H1 (cell line): Measurements from ENCODE around the gene CCDC78. TPM values are rescaled to one million over a fixed set of nuclear protein-coding genes. Genes with fewer than 3 reads are reported as not detected.

Source experiments
- CTCF ChIA-PET: fragments of 300-600 bp; sonication (Branson Sonifier 250); formaldehyde crosslinking; loops from one replicate; lab custom pipeline; 2021; ENCODE audit not compliant: partially characterized antibody; lab: Charles Lee
- POLR2A ChIA-PET: fragments of 300-600 bp; sonication (Branson Sonifier 250); formaldehyde crosslinking; loops from one replicate; lab custom pipeline; 2021; ENCODE audit warnings: inconsistent platforms; ENCODE audit not compliant: partially characterized antibody; lab: Charles Lee
- DNase-seq, 2 experiments: peaks; one replicate each; pipeline versions ENCODE4 v3.0.0 to v3.0.0-alpha.2; 2010 to 2022; ENCODE audit warnings: low spot score in 2 of 2, low read depth in 1 of 2, mixed read lengths in 1 of 2
- FAIRE-seq: peaks from 2 replicates; lab custom pipeline; 2011; peaks lifted over from hg19 to GRCh38; lab: Jason Lieb, UNC
- H2AFZ ChIP-seq: 2 replicates; pipeline ENCODE4 v1.8.1; 2012; ENCODE audit warnings: low read length, inconsistent platforms
- H2AK5ac ChIP-seq: 2 replicates; pipeline ENCODE4 v1.6.1; 2013; ENCODE audit warnings: low read depth, low read length
- H2BK120ac ChIP-seq: replicated peaks from 2 replicates; pipeline ENCODE3; 2013; ENCODE audit warnings: low read depth, low read length, inconsistent platforms
- H2BK12ac ChIP-seq: 2 replicates; pipeline ENCODE4 v1.6.1; 2013; ENCODE audit warnings: low read depth, low read length
- H2BK15ac ChIP-seq: 2 replicates; pipeline ENCODE4 v1.6.1; 2013; ENCODE audit warnings: low read length
- H2BK20ac ChIP-seq: 2 replicates; pipeline ENCODE4 v1.6.1; 2013; ENCODE audit warnings: low read length
- H2BK5ac ChIP-seq: 2 replicates; pipeline ENCODE4 v1.6.1; 2013; ENCODE audit warnings: low read depth, low read length
- H3K14ac ChIP-seq: 2 replicates; pipeline ENCODE4 v1.6.1; 2013; ENCODE audit warnings: inconsistent platforms; ENCODE audit not compliant: insufficient read length
- H3K18ac ChIP-seq: 2 replicates; pipeline ENCODE4 v1.6.1; 2013; ENCODE audit warnings: low read length; ENCODE audit errors: extremely low read depth
- H3K23ac ChIP-seq: 2 replicates; pipeline ENCODE4 v1.6.1; 2013; ENCODE audit warnings: inconsistent platforms; ENCODE audit not compliant: insufficient read length
- H3K23me2 ChIP-seq: 2 replicates; pipeline ENCODE4 v1.6.1; 2013; ENCODE audit warnings: low read depth, low read length
- H3K27ac ChIP-seq: 2 replicates; pipeline ENCODE4 v1.6.1; 2011; ENCODE audit warnings: low read depth, low read length, inconsistent platforms
- H3K27me3 ChIP-seq, 4 experiments: replicated peaks in 1 of 4; 1 replicate in 1 of 4; 2 replicates in 3 of 4; pipeline versions ENCODE4 v1.6.1 to v1.8.1; 2011 to 2013; ENCODE audit warnings: low read length in 3 of 4, mild to moderate bottlenecking in 3 of 4, inconsistent platforms in 2 of 4, mixed read lengths in 2 of 4, moderate library complexity in 1 of 4; ENCODE audit not compliant: control insufficient read depth in 3 of 4, insufficient read depth in 3 of 4; ENCODE audit errors: extremely low read depth in 1 of 4
- H3K36me3 ChIP-seq, 4 experiments: 2 replicates each; pipeline versions ENCODE4 v1.6.1 to v1.8.1; 2011 to 2013; ENCODE audit warnings: mild to moderate bottlenecking in 4 of 4, low read length in 3 of 4, moderate library complexity in 2 of 4, control low read depth in 1 of 4, inconsistent platforms in 1 of 4; ENCODE audit not compliant: insufficient read depth in 4 of 4, control insufficient read depth in 2 of 4
- H3K4ac ChIP-seq: replicated peaks from 2 replicates; pipeline ENCODE3; 2013; ENCODE audit warnings: low read length, low read depth, mixed read lengths, inconsistent platforms; ENCODE audit not compliant: insufficient read length
- H3K4me1 ChIP-seq, 4 experiments: replicated peaks in 1 of 4; 1 replicate in 1 of 4; 2 replicates in 3 of 4; pipeline versions ENCODE4 v1.6.1 to v1.8.1; 2011 to 2013; ENCODE audit warnings: low read length in 3 of 4, inconsistent platforms in 2 of 4, mixed read lengths in 1 of 4; ENCODE audit not compliant: insufficient read depth in 4 of 4, control insufficient read depth in 3 of 4
- H3K4me2 ChIP-seq, 2 experiments: 2 replicates each; pipeline versions ENCODE4 v1.6.1 to v1.8.1; 2011 to 2013; ENCODE audit warnings: low read depth in 2 of 2, low read length in 2 of 2, control low read depth in 1 of 2, inconsistent platforms in 1 of 2, mild to moderate bottlenecking in 1 of 2; ENCODE audit not compliant: insufficient read depth in 1 of 2
- H3K4me3 ChIP-seq, 4 experiments: fragments of 200-600, 300-600 bp in 1 of 4; sonication (generic), shearing (Covaris generic), sonication (Bioruptor Twin) in 1 of 4; 2 replicates each; pipeline versions ENCODE4 v1.5.1 to v1.8.1; 2011 to 2016; ENCODE audit warnings: low read length in 4 of 4, low read depth in 3 of 4, control low read depth in 2 of 4, inconsistent platforms in 2 of 4, mild to moderate bottlenecking in 2 of 4, mixed read lengths in 1 of 4, moderate library complexity in 1 of 4; ENCODE audit not compliant: insufficient read depth in 2 of 4; ENCODE audit errors: extremely low read depth in 1 of 4
- H3K56ac ChIP-seq: replicated peaks from 2 replicates; pipeline ENCODE3; 2013; ENCODE audit warnings: low read depth, mild to moderate bottlenecking, mixed read lengths, low read length, inconsistent platforms; ENCODE audit not compliant: insufficient read length
- H3K79me1 ChIP-seq: 2 replicates; pipeline ENCODE4 v1.6.1; 2013; ENCODE audit warnings: low read depth, low read length, control low read depth
- H3K79me2 ChIP-seq, 2 experiments: 2 replicates each; pipeline versions ENCODE4 v1.6.1 to v1.8.1; 2012 to 2013; ENCODE audit warnings: low read length in 2 of 2, mild to moderate bottlenecking in 2 of 2, inconsistent platforms in 1 of 2; ENCODE audit not compliant: insufficient read depth in 2 of 2, control insufficient read depth in 1 of 2
- H3K9ac ChIP-seq, 4 experiments: replicated peaks in 1 of 4; 1 replicate in 1 of 4; 2 replicates in 3 of 4; pipeline versions ENCODE4 v1.6.1 to v1.8.1; 2011 to 2013; ENCODE audit warnings: low read depth in 3 of 4, low read length in 3 of 4, control low read depth in 2 of 4, mild to moderate bottlenecking in 2 of 4, moderate library complexity in 2 of 4, inconsistent platforms in 1 of 4; ENCODE audit errors: extremely low read depth in 1 of 4
- H3K9me3 ChIP-seq, 2 experiments: 2 replicates each; pipeline versions ENCODE4 v1.6.1 to v1.8.1; 2012 to 2013; ENCODE audit warnings: mild to moderate bottlenecking in 2 of 2, moderate library complexity in 2 of 2, control low read depth in 1 of 2, inconsistent platforms in 1 of 2, low read depth in 1 of 2, low read length in 1 of 2, mixed read lengths in 1 of 2; ENCODE audit not compliant: insufficient read depth in 2 of 2
- H4K20me1 ChIP-seq, 2 experiments: replicated peaks in 1 of 2; 2 replicates each; pipeline versions ENCODE3 to v1.8.1; 2011 to 2013; ENCODE audit warnings: inconsistent platforms in 2 of 2, low read length in 2 of 2, mild to moderate bottlenecking in 1 of 2; ENCODE audit not compliant: insufficient read depth in 2 of 2, control insufficient read depth in 1 of 2
- H4K5ac ChIP-seq: 2 replicates; pipeline ENCODE4 v1.6.1; 2013; ENCODE audit warnings: low read length, low read depth, mixed read lengths, inconsistent platforms; ENCODE audit not compliant: insufficient read length
- H4K8ac ChIP-seq: 2 replicates; pipeline ENCODE4 v1.8.0; 2013; ENCODE audit warnings: mild to moderate bottlenecking, moderate library complexity, low read length, inconsistent platforms; ENCODE audit not compliant: insufficient read depth; ENCODE audit errors: extremely low read depth
- H4K91ac ChIP-seq: replicated peaks from 2 replicates; pipeline ENCODE3; 2013; ENCODE audit warnings: low read length, mixed read lengths, inconsistent platforms; ENCODE audit not compliant: insufficient read length
- POLR2A ChIP-seq, 2 experiments: IDR thresholded peaks; 1 replicate in 1 of 2; 2 replicates in 1 of 2; pipeline ENCODE4 v1.6.1; 2011; ENCODE audit warnings: low read depth in 2 of 2, low read length in 2 of 2, mild to moderate bottlenecking in 2 of 2; ENCODE audit errors: control extremely low read depth in 1 of 2
- RXRA ChIP-seq: IDR thresholded peaks from 2 replicates; pipeline ENCODE4 v1.6.1; 2011; ENCODE audit warnings: low read depth, mild to moderate bottlenecking, low read length, moderate library complexity; ENCODE audit not compliant: insufficient read depth
- SIRT6 ChIP-seq: IDR thresholded peaks from one replicate; pipeline ENCODE4 v1.7.1; 2012; ENCODE audit warnings: low read length, inconsistent platforms
- SIX5 ChIP-seq: IDR thresholded peaks from 2 replicates; pipeline ENCODE4 v1.6.1; 2011; ENCODE audit warnings: mild to moderate bottlenecking, low read depth, low read length
- WGBS, 2 experiments: shearing (Covaris generic) in 1 of 2; methylation state at CpG; one replicate each; pipeline versions ENCODE4 v1.1.6 to v1.1.7; 2013 to 2015; ENCODE audit warnings: low lambda C conversion rate in 2 of 2, mixed read lengths in 2 of 2, inconsistent platforms in 1 of 2, low coverage in 1 of 2, missing lambda C conversion rate in 1 of 2; ENCODE audit not compliant: insufficient replicate concordance in 2 of 2, insufficient coverage in 1 of 2, insufficient read length in 1 of 2; ENCODE audit errors: extremely low coverage in 1 of 2, missing lambda C conversion rate in 1 of 2; 5-methylcytosine and 5-hydroxymethylcytosine counted together
- polyA plus RNA-seq, 7 experiments: library from polyadenylated mRNA; depleted of rRNA in 3 of 7; stranded (reverse) in 5 of 7; unstranded in 2 of 7; fragments of >200 nt in 5 of 7; fragments of 200-250 nt in 2 of 7; gene quantifications; 1 replicate in 5 of 7; 2 replicates in 1 of 7; 4 replicates in 1 of 7; pipeline versions ENCODE4 v1.2.1 to v1.2.3, GENCODE V29; 2011 to 2013; ENCODE audit warnings: missing spikeins in 2 of 7, mixed read lengths in 2 of 7
- total RNA-seq: library from RNA; stranded (reverse); fragmentation: NEBNext Ultra II Directional; extraction: Animal tissue kit (Norgen Biotek cat#: 25700); gene quantifications from 2 replicates; pipeline ENCODE4 v1.2.1, GENCODE V29; 2021

CCDC78 gene
- total and polyA plus RNA-seq, 2 of the 8 experiments (the other 6 are each of a cell fraction or from before 2014, with no cell fraction given), result 7.1 to 8.5 TPM

DNA sequence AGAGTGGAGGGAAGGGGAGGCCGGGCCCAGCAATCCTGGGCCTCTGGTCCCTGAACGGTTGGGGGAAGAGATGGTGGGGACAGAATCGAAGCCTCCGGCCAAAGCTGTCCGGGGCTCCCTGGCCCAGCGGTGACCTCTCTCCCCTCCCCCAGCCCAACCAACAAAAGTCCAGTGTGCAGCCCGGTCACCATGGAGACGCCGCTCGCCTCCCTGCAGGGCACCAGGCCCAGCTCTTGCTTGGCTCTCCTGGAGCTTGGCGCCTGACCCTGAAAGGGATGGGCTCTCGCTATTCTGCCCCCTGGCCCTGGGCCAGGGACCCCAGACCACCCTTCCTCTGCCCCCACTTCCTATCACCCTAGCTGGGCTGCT lies 10.1 kb downstream of the CCDC78 start:
- ChIA-PET CTCF (interaction anchor here (0.6 to 33.4 kb wide), 17 partner anchors 9 to 615 kb away, joined by 3 to 977 read pairs (median 4); partner anchors contain the start of genes ANTKMT, CCDC78, CHTF18 and CIAO3), POLR2A (interaction anchor here (0.9 to 23.0 kb wide), 20 partner anchors 0 to 346 kb away, joined by 3 to 353 read pairs (median 5); partner anchors contain the start of genes ANTKMT, CCDC78, CHTF18 and CIAO3)
- WGBS, 2 experiments, result 50% methylated on average over 9 of the region's 12 CpGs; no CpG with 5 or more reads in 1 of the 2 experiments
- Histone ChIP-seq H3K27me3 (peaks cover 0 to 41% (median 24%) of the 10 kb centered on the region in 4 experiments; a peak in 6 of 7 replicates), H2BK12ac (no peak overlapping the region), H2BK20ac (no peak overlapping the region), H3K18ac (peak overlapping the region; percentile 48; the same call in 1 of the 2 replicates), H2BK15ac (no peak overlapping the region), H3K14ac (no peak overlapping the region), H4K91ac (no peak overlapping the region), H3K4ac (no peak overlapping the region), H3K79me1 (no peaks in the 10 kb centered on the region), H4K20me1 (peaks cover 4 to 13% of the 10 kb centered on the region in 2 experiments), H3K4me2 (peak overlapping the region; percentile 53 to 83), H3K36me3 (no peaks in the 10 kb centered on the region), H2AK5ac (no peak overlapping the region), H4K8ac (no peak overlapping the region), H3K9ac (no peak overlapping the region), H4K5ac (no peak overlapping the region), H2BK120ac (no peak overlapping the region), H3K79me2 (no peaks in the 10 kb centered on the region), H3K23me2 (peaks cover 19% of the 10 kb centered on the region; the same call in 1 of the 2 replicates), H3K27ac (no peak overlapping the region), H3K4me1 (peaks cover 0 to 29% (median 19%) of the 10 kb centered on the region in 4 experiments; a peak in 5 of 7 replicates), H3K4me3 (peak overlapping the region in 3 of 4 experiments; percentile 7 to 74 (median 15); a peak in 5 of 8 replicates), H2AFZ (no peak overlapping the region), H3K9me3 (no peaks in the 10 kb centered on the region), H3K56ac (no peak overlapping the region), H3K23ac (no peak overlapping the region), H2BK5ac (no peak overlapping the region)
- DNase-seq, result no peak
- no peak for FAIRE-seq
- TF ChIP-seq RXRA, result 0 out of 2 replicates have a peak, but pooled peaks have one; percentile 48
- no peak for TF ChIP-seq SIX5
- no peak for TF ChIP-seq SIRT6
- TF ChIP-seq POLR2A (IDR thresholded peaks at IDR 0.05; ENCODE audit: control extremely low read depth in 1 of 2, low read depth in 2 of 2, low read length in 2 of 2), result 0 out of 3 replicates have a peak, but pooled peaks of 1 of the 2 experiments have one; percentile 2
